A549 (cell line): ENCODE data around the gene ZG16.

Source experiments
- BHLHE40 ChIP-seq: IDR thresholded peaks from 2 replicates; pipeline ENCODE4 v1.6.1; 2012; ENCODE audit warnings: low read depth, low read length, inconsistent platforms
- CEBPB ChIP-seq, 2 experiments: fragments of >200 bp in 1 of 2; sonication (Bioruptor Twin) in 1 of 2; formaldehyde crosslinking in 1 of 2; IDR thresholded peaks; 2 replicates each; pipeline ENCODE4 v1.6.1; 2012 to 2016
- EHF ChIP-seq: fragments of 250-450 bp; sonication (Bioruptor Pico); IDR thresholded peaks from 2 replicates; pipeline ENCODE4 v1.5.0; 2020; ENCODE audit warnings: mild to moderate bottlenecking
- ESRRA ChIP-seq: fragments of 150-350 bp; IDR thresholded peaks from 2 replicates; pipeline ENCODE4 v1.6.1; 2014; ENCODE audit warnings: mild to moderate bottlenecking, low read length, borderline replicate concordance
- HOXB13 ChIP-seq: fragments of 250-450 bp; sonication (Bioruptor Pico); IDR thresholded peaks from 2 replicates; pipeline ENCODE4 v1.5.0; 2020; ENCODE audit warnings: low read depth, mild to moderate bottlenecking, moderate library complexity
- JUNB ChIP-seq: fragments of >200 bp; sonication (Bioruptor Twin); formaldehyde crosslinking; IDR thresholded peaks from 2 replicates; pipeline ENCODE4 v1.6.1; 2016
- MYC ChIP-seq: IDR thresholded peaks from 2 replicates; pipeline ENCODE4 v1.6.1; 2012; ENCODE audit warnings: mild to moderate bottlenecking, inconsistent platforms, low read length, improper control_type of control experiment, borderline replicate concordance
- POLR2A ChIP-seq: IDR thresholded peaks from 2 replicates; pipeline ENCODE4 v1.6.1; 2012; ENCODE audit warnings: mild to moderate bottlenecking, low read length
- POLR2AphosphoS2 ChIP-seq: conservative IDR thresholded peaks from 2 replicates; pipeline ENCODE4 v1.6.1; 2012; ENCODE audit warnings: low read length, improper control_type of control experiment, inconsistent platforms
- ZC3H11A ChIP-seq: fragments of 450-650 bp; IDR thresholded peaks from 2 replicates; pipeline ENCODE4 v1.6.1; 2014; ENCODE audit warnings: antibody characterized with exemption, mild to moderate bottlenecking
- ZFP36 ChIP-seq: fragments of 450-650 bp; IDR thresholded peaks from 2 replicates; pipeline ENCODE4 v1.6.1; 2014; ENCODE audit warnings: borderline replicate concordance; ENCODE audit not compliant: partially characterized antibody
- TF ChIP-seq, protein P1 (sequence below): fragments of >200 bp; sonication (Bioruptor Twin); formaldehyde crosslinking; IDR thresholded peaks from 3 replicates; pipeline ENCODE4 v1.5.1; 2016
- TF ChIP-seq, protein P2 (sequence below): IDR thresholded peaks from 2 replicates; pipeline ENCODE4 v1.6.1; 2012; ENCODE audit warnings: low read depth, borderline replicate concordance
- TF ChIP-seq, protein P3 (sequence below): fragments of 450-650 bp; IDR thresholded peaks from 2 replicates; pipeline ENCODE4 v1.6.1; 2014; ENCODE audit warnings: antibody characterized with exemption

DNA sequence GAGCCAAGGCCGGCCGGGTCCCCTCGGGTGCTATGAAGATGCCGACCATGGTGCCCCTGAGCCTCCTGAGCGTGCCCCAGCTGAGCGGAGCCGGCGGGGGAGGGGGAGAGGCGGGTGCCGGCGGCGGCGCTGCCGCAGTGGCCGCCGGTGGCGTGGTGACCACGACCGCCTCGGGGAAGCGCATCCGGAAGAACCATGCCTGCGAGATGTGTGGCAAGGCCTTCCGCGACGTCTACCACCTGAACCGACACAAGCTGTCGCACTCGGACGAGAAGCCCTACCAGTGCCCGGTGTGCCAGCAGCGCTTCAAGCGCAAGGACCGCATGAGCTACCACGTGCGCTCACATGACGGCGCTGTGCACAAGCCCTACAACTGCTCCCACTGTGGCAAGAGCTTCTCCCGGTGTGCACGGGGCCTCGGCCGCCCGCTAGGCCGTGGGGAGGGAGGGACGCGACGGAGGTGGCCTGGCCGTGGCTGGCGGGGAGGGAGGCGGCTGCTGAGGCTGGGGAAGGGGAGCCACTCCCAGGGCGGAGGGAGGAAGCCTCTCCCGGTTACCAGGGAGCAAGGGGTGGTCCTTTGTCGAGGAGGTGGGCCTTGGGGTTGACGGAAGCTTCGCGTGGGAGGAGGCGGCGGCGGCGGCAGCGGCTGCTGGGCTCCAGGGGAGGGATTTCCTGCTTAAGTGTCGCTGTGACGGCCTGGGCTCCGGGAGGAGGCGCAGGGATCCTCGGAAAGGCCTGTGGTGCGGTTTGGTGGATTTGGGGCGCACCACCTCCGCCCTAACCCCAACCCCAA lies 29.6 kb downstream of the ZG16 start:
- TF ChIP-seq JUNB (no peak), BHLHE40 (peak; percentile 34; the same call in 1 of the 2 replicates), CEBPB (IDR thresholded peaks at IDR 0.05) (no peak), POLR2A (peak; percentile 45), ESRRA (no peak), EHF (CRISPR knock-in tag) (0 out of 2 replicates have a peak, but pooled peaks have one; percentile 45), ZC3H11A (no peak), HOXB13 (CRISPR knock-in tag) (peak; percentile 72; the same call in 1 of the 2 replicates), ZFP36 (no peak), POLR2AphosphoS2 (no peak), MYC (peak; percentile 82)
- TF ChIP-seq, protein P1, sequence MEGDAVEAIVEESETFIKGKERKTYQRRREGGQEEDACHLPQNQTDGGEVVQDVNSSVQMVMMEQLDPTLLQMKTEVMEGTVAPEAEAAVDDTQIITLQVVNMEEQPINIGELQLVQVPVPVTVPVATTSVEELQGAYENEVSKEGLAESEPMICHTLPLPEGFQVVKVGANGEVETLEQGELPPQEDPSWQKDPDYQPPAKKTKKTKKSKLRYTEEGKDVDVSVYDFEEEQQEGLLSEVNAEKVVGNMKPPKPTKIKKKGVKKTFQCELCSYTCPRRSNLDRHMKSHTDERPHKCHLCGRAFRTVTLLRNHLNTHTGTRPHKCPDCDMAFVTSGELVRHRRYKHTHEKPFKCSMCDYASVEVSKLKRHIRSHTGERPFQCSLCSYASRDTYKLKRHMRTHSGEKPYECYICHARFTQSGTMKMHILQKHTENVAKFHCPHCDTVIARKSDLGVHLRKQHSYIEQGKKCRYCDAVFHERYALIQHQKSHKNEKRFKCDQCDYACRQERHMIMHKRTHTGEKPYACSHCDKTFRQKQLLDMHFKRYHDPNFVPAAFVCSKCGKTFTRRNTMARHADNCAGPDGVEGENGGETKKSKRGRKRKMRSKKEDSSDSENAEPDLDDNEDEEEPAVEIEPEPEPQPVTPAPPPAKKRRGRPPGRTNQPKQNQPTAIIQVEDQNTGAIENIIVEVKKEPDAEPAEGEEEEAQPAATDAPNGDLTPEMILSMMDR: peak; percentile 43
- TF ChIP-seq, protein P2, sequence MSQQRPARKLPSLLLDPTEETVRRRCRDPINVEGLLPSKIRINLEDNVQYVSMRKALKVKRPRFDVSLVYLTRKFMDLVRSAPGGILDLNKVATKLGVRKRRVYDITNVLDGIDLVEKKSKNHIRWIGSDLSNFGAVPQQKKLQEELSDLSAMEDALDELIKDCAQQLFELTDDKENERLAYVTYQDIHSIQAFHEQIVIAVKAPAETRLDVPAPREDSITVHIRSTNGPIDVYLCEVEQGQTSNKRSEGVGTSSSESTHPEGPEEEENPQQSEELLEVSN: peak; percentile 96
- TF ChIP-seq, protein P3, sequence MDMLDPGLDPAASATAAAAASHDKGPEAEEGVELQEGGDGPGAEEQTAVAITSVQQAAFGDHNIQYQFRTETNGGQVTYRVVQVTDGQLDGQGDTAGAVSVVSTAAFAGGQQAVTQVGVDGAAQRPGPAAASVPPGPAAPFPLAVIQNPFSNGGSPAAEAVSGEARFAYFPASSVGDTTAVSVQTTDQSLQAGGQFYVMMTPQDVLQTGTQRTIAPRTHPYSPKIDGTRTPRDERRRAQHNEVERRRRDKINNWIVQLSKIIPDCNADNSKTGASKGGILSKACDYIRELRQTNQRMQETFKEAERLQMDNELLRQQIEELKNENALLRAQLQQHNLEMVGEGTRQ: peak; percentile 65
